ENCODE data around the gene TMSB15C. TPM values are rescaled to one million over a fixed set of nuclear protein-coding genes. Genes with fewer than 3 reads are reported as not detected.
"Not testable (repeated sequence)": the region's sequence is repeated elsewhere in the genome, so short reads cannot be mapped to it uniquely, and the experiment has no call there.

Gene TMSB15C
- total RNA-seq (ENCODE audit: low replicate concordance) = 18.8 and 20.6 TPM in 2 replicates

GRCh38 chrX:104075778-104076445 is at the start of gene TMSB15C:
TSS of gene TMSB15C (minus strand) at chrX:104076236.
- H3K79me2 ChIP-seq (ENCODE audit: low read depth); H3K27ac Mint-ChIP-seq; H3K9ac ChIP-seq; H3K4me3 Mint-ChIP-seq; H3K36me3 ChIP-seq; H3K4me1 ChIP-seq; H3K27me3 Mint-ChIP-seq (ENCODE audit: insufficient read depth, low read depth); H3K9me3 ChIP-seq (ENCODE audit: low read depth); H3K4me1 Mint-ChIP-seq; H3K27ac ChIP-seq; H2AFZ ChIP-seq (replicated peaks); H3K9me3 Mint-ChIP-seq; H4K20me1 ChIP-seq (ENCODE audit: low read depth); H3F3A ChIP-seq (ENCODE audit: low read depth); H3K4me3 ChIP-seq; H3K4me2 ChIP-seq; H3K36me3 Mint-ChIP-seq; H3K27me3 ChIP-seq; DNase-seq (ENCODE audit: low spot score): not testable (repeated sequence)

DNA sequence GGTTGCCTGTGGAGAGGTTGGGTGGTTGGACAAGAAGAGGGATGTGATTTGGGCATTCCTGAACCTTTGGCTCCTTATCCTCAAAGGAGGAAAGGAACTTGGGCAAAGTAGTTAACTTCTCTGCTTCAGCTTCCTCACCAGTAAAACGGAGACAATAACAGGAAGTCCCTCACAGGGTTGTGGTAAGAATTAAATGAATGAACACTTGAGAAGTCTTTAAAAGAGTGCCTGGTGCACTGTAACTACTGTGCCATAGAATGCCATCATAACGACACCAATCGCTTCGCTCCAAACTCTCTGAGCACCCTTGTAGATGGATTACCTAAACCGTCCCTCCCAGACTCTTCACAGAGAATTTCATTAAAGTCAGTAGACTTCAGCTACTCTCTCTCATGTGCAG is 46.8 kb upstream of the TMSB15C start:
- H3K4me3 Mint-ChIP-seq = no peak overlapping the region
- H3K27me3 Mint-ChIP-seq (ENCODE audit: insufficient read depth, low read depth) = peaks cover 2% of the 10 kb centered on the region
- Histone ChIP-seq H3K27me3 (no peaks in the 10 kb centered on the region), H3K4me1 (no peaks in the 10 kb centered on the region), H2AFZ (replicated peaks) (no peak overlapping the region), H3K36me3 (no peaks in the 10 kb centered on the region), H3K4me3 (no peak overlapping the region), H3K9me3 (ENCODE audit: low read depth) (no peaks in the 10 kb centered on the region), H4K20me1 (ENCODE audit: low read depth) (no peaks in the 10 kb centered on the region), H3F3A (ENCODE audit: low read depth) (no peaks in the 10 kb centered on the region), H3K9ac (no peak overlapping the region), H3K4me2 (no peak overlapping the region), H3K27ac (no peak overlapping the region), H3K79me2 (ENCODE audit: low read depth) (no peaks in the 10 kb centered on the region)
- H3K36me3 Mint-ChIP-seq = peaks cover 3% of the 10 kb centered on the region
- H3K4me1 Mint-ChIP-seq = peaks cover 15% of the 10 kb centered on the region
- no peak for TF ChIP-seq CTCF (IDR thresholded peaks at IDR 0.05)
- no peak for TF ChIP-seq EZH2phosphoT487 (IDR thresholded peaks at IDR 0.05)
- TF ChIP-seq EZH2 (IDR thresholded peaks at IDR 0.05) = no peak
- H3K27ac Mint-ChIP-seq = no peak overlapping the region
- no peaks in the 10 kb centered on the region for H3K9me3 Mint-ChIP-seq
- DNase-seq (ENCODE audit: low spot score) = no peak

DNA sequence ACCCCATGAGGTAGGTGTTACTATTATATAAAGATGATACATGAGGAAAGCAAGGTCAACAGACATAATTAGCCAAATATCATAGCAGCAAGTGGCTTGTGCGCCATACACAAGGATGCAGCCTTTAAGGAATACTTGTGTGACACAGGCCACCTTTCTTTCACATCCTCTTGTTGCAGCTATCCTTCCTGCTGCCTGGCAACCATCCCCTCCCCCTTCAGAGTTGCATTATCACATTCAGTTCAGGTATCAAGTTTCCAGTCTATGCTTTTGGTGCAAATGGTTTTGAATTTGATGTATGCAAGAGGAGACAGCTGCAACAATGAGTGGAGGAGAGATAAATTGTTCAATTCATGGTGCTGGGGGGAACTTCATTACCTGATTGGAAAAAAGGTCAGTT is 42.7 kb upstream of the TMSB15C start:
- H2AFZ ChIP-seq (replicated peaks) = no peak overlapping the region
- H3K4me2 ChIP-seq = no peak overlapping the region
- no peaks in the 10 kb centered on the region for H3K79me2 ChIP-seq (ENCODE audit: low read depth)
- Mint-ChIP-seq H3K27ac (no peak overlapping the region), H3K9me3 (no peaks in the 10 kb centered on the region), H3K4me3 (no peak overlapping the region), H3K36me3 (peaks cover 4% of the 10 kb centered on the region), H3K27me3 (ENCODE audit: insufficient read depth, low read depth) (peaks cover 5% of the 10 kb centered on the region), H3K4me1 (peaks cover 43% of the 10 kb centered on the region)
- H3K36me3 ChIP-seq = no peaks in the 10 kb centered on the region
- no peak overlapping the region for H3K27ac ChIP-seq
- H3K4me1 ChIP-seq = peaks cover 6% of the 10 kb centered on the region
- no peaks in the 10 kb centered on the region for H3K9me3 ChIP-seq (ENCODE audit: low read depth)
- TF ChIP-seq CTCF (IDR thresholded peaks at IDR 0.05) = no peak
- TF ChIP-seq EZH2phosphoT487 (IDR thresholded peaks at IDR 0.05) = no peak
- TF ChIP-seq EZH2 (IDR thresholded peaks at IDR 0.05) = no peak
- DNase-seq (ENCODE audit: low spot score) = no peak
- H3F3A ChIP-seq (ENCODE audit: low read depth) = peaks cover 10% of the 10 kb centered on the region
- H3K9ac ChIP-seq = no peak overlapping the region
- no peaks in the 10 kb centered on the region for H3K27me3 ChIP-seq
- no peak overlapping the region for H3K4me3 ChIP-seq
- H4K20me1 ChIP-seq (ENCODE audit: low read depth) = peaks cover 4% of the 10 kb centered on the region

- TF ChIP-seq EZH2 (IDR thresholded peaks at IDR 0.05) (no peak), EZH2phosphoT487 (IDR thresholded peaks at IDR 0.05) (no peak), CTCF (IDR thresholded peaks at IDR 0.05) (no peak)
- Mint-ChIP-seq H3K36me3 (peaks cover 4% of the 10 kb centered on the region), H3K9me3 (no peaks in the 10 kb centered on the region), H3K27me3 (ENCODE audit: insufficient read depth, low read depth) (peaks cover 3% of the 10 kb centered on the region), H3K4me1 (peaks cover 52% of the 10 kb centered on the region), H3K27ac (no peak overlapping the region), H3K4me3 (no peak overlapping the region)
- Histone ChIP-seq H4K20me1 (ENCODE audit: low read depth) (peaks cover 8% of the 10 kb centered on the region), H3F3A (ENCODE audit: low read depth) (peaks cover 18% of the 10 kb centered on the region), H3K27me3 (no peaks in the 10 kb centered on the region), H3K9me3 (ENCODE audit: low read depth) (no peaks in the 10 kb centered on the region), H3K79me2 (ENCODE audit: low read depth) (no peaks in the 10 kb centered on the region), H3K27ac (no peak overlapping the region), H2AFZ (replicated peaks) (no peak overlapping the region), H3K36me3 (no peaks in the 10 kb centered on the region), H3K4me1 (peaks cover 9% of the 10 kb centered on the region), H3K4me3 (no peak overlapping the region), H3K9ac (no peak overlapping the region), H3K4me2 (no peak overlapping the region)
- DNase-seq (ENCODE audit: low spot score) = no peak
These were observed 41.7 kb upstream of the TMSB15C start for GRCh38 chrX:104117759-104118158.
